MV-4-11 (cell line): ENCODE results near the gene EML4.

Experiments used
- DNase-seq: peaks from one replicate; lab custom pipeline; 2025; lab: John Stamatoyannopoulos, UW

Gene EML4

GRCh38 chr2:42266236-42266635 lies 97.1 kb downstream of the EML4 start:
- DNase-seq, result no peak

- no peak for DNase-seq
Measured at GRCh38 chr2:42267530-42267929, 98.4 kb downstream of the EML4 start.

GRCh38 chr2:42268528-42269151 lies 99.5 kb downstream of the EML4 start:
- DNase-seq, result peak; percentile 16

- no peak for DNase-seq
Measured at GRCh38 chr2:42270757-42271156, 101.6 kb downstream of the EML4 start.

- DNase-seq, result peak; percentile 40
Measured at GRCh38 chr2:42271246-42271645, 102.1 kb downstream of the EML4 start.

GRCh38 chr2:42274863-42275262 lies 105.7 kb downstream of the EML4 start:
- DNase-seq, result no peak

- no peak for DNase-seq
Measured at GRCh38 chr2:42281416-42282081, 112.4 kb downstream of the EML4 start.

- no peak for DNase-seq
Measured at GRCh38 chr2:42284019-42284418, 114.9 kb downstream of the EML4 start.

- DNase-seq, result no peak
Measured at GRCh38 chr2:42286268-42286946, 117.3 kb downstream of the EML4 start.

- DNase-seq, result no peak
Measured at GRCh38 chr2:42288811-42289210, 119.7 kb downstream of the EML4 start.

- no peak for DNase-seq
Measured at GRCh38 chr2:42289222-42289621, 120.1 kb downstream of the EML4 start.

- DNase-seq, result no peak
Measured at GRCh38 chr2:42290005-42290404, 120.9 kb downstream of the EML4 start.

- DNase-seq, result no peak
Measured at GRCh38 chr2:42293019-42293418, 123.9 kb downstream of the EML4 start.

- DNase-seq, result no peak
Measured at GRCh38 chr2:42296226-42296625, 127.1 kb downstream of the EML4 start.

GRCh38 chr2:42297322-42297936 lies 128.3 kb downstream of the EML4 start:
- DNase-seq, result peak; percentile 51

- no peak for DNase-seq
Measured at GRCh38 chr2:42298132-42298531, 129.0 kb downstream of the EML4 start.

- DNase-seq, result no peak
Measured at GRCh38 chr2:42298996-42299754, 130.0 kb downstream of the EML4 start.

- DNase-seq, result no peak
Measured at GRCh38 chr2:42300527-42300926, 131.4 kb downstream of the EML4 start.

- DNase-seq, result no peak
Measured at GRCh38 chr2:42303252-42303651, 134.1 kb downstream of the EML4 start.

GRCh38 chr2:42304059-42304713 lies 135.0 kb downstream of the EML4 start:
- no peak for DNase-seq

- no peak for DNase-seq
Measured at GRCh38 chr2:42307180-42307579, 138.0 kb downstream of the EML4 start.

GRCh38 chr2:42309366-42309765 lies 140.2 kb downstream of the EML4 start:
- no peak for DNase-seq
